SK-N-SH treated with all-trans-retinoic acid at 6 μM for 48 hours (cell line): ENCODE data around the gene CEND1.

ENCODE experiments used
- BACH2 ChIP-seq: fragments of 250-450 bp; sonication (Bioruptor Pico); IDR thresholded peaks from 2 replicates; pipeline ENCODE4 v1.9.0; 2021; ENCODE audit warnings: mild to moderate bottlenecking, borderline replicate concordance
- CREB5 ChIP-seq: fragments of 250-450 bp; sonication (Bioruptor Pico); IDR thresholded peaks from 2 replicates; pipeline ENCODE4 v1.5.1; 2020; ENCODE audit warnings: low read depth, mild to moderate bottlenecking, moderate library complexity
- CSRNP3 ChIP-seq: fragments of 250-450 bp; sonication (Bioruptor Pico); IDR thresholded peaks from 2 replicates; pipeline ENCODE4 v1.5.1; 2021; ENCODE audit warnings: mild to moderate bottlenecking, moderate library complexity
- ESRRG ChIP-seq: fragments of 250-450 bp; sonication (Bioruptor Pico); IDR thresholded peaks from 2 replicates; pipeline ENCODE4 v1.6.1; 2021; ENCODE audit warnings: mild to moderate bottlenecking
- OSR1 ChIP-seq: fragments of 250-450 bp; sonication (Bioruptor Pico); IDR thresholded peaks from 2 replicates; pipeline ENCODE4 v1.8.0; 2022; ENCODE audit warnings: moderate library complexity, mild to moderate bottlenecking, inconsistent platforms
- PATZ1 ChIP-seq: fragments of 250-450 bp; sonication (Bioruptor Pico); IDR thresholded peaks from 2 replicates; pipeline ENCODE4 v1.8.0; 2020; ENCODE audit warnings: mild to moderate bottlenecking, moderate library complexity, borderline replicate concordance
- PPARA ChIP-seq: fragments of 250-450 bp; sonication (Bioruptor Pico); IDR thresholded peaks from 2 replicates; pipeline ENCODE4 v1.5.0; 2020; ENCODE audit warnings: mild to moderate bottlenecking, borderline replicate concordance
- RARB ChIP-seq: fragments of 250-450 bp; sonication (Bioruptor Pico); IDR thresholded peaks from 2 replicates; pipeline ENCODE4 v1.8.0; 2021; ENCODE audit warnings: mild to moderate bottlenecking, moderate library complexity
- TCF4 ChIP-seq: fragments of 250-450 bp; sonication (Bioruptor Pico); IDR thresholded peaks from 2 replicates; pipeline ENCODE4 v1.8.0; 2021; ENCODE audit warnings: mild to moderate bottlenecking, moderate library complexity, borderline replicate concordance
- TOX ChIP-seq: fragments of 250-450 bp; sonication (Bioruptor Pico); IDR thresholded peaks from 2 replicates; pipeline ENCODE4 v1.8.0; 2021; ENCODE audit warnings: mild to moderate bottlenecking, moderate library complexity, borderline replicate concordance
- ZC3H10 ChIP-seq: fragments of 250-450 bp; sonication (Bioruptor Pico); IDR thresholded peaks from 2 replicates; pipeline ENCODE4 v1.5.1; 2021; ENCODE audit warnings: mild to moderate bottlenecking, moderate library complexity
- ZNF565 ChIP-seq: fragments of 450-650 bp; formaldehyde crosslinking; conservative IDR thresholded peaks from 2 replicates; pipeline ENCODE4 v1.5.0; 2020; ENCODE audit warnings: low read depth, mild to moderate bottlenecking, moderate library complexity
- ZNF70 ChIP-seq: fragments of 450-650 bp; formaldehyde crosslinking; IDR thresholded peaks from 2 replicates; pipeline ENCODE4 v1.5.0; 2020; ENCODE audit warnings: mild to moderate bottlenecking, moderate library complexity
- ZNF8 ChIP-seq: fragments of 450-650 bp; formaldehyde crosslinking; IDR thresholded peaks from 2 replicates; pipeline ENCODE4 v1.5.0; 2020; ENCODE audit warnings: mild to moderate bottlenecking, moderate library complexity

- TF ChIP-seq PATZ1 (CRISPR knock-in tag) (no peak), CREB5 (CRISPR knock-in tag) (peak; percentile 27; the same call in 1 of the 2 replicates), RARB (CRISPR knock-in tag) (no peak), TOX (CRISPR knock-in tag) (no peak), ZC3H10 (no peak), OSR1 (CRISPR knock-in tag) (no peak), ZNF565 (CRISPR knock-in tag) (no peak), ZNF70 (CRISPR knock-in tag) (peak; percentile 92), PPARA (CRISPR knock-in tag) (no peak), ESRRG (CRISPR knock-in tag) (no peak), ZNF8 (CRISPR knock-in tag) (no peak), CSRNP3 (CRISPR knock-in tag) (no peak), BACH2 (CRISPR knock-in tag) (no peak), TCF4 (CRISPR knock-in tag) (no peak)
Observed at GRCh38 chr11:762421-763072, 27.3 kb downstream of the CEND1 start.
